Measurements from ENCODE around the gene BRINP1. TPM values are rescaled to one million over a fixed set of nuclear protein-coding genes. Genes with fewer than 3 reads are reported as not detected.

Gene BRINP1
- total and polyA plus RNA-seq, 3 experiments from 2014 or later, result not detected

DNA sequence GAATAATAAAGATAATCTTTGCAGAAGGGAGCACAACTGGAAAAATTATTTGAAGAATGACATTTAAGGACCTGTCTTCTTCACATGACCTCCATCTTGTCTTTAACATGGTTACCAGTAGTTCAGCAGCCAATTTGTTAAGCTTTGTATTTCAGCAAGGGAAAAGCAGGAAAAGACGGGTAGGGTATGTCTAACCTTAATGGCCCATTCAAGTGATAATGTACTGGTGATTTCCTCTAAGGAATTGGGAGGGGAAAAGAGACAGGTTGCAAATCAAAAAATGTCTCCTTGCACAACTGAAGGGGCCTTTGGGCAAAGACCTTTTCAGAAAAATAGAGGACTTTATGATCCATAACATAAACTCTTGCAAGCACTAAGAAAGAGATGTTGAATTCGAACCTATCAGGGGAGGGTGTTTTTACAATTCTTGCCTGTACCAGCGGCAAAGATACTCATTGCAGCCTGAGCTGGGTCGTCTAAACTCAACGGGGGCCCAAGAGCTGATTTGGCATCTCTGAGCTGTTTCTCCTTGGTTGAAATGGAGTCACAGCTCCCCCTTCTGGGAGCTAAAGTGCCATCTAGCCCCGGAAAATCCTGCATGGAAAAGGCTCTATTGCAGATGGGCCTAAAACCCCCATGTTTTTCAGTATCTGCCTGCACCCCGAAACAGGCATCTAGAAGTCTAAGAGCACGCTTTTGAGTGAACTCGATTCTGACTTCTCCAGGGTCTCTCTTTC, 3.8 kb downstream of the BRINP1 start:
- Mint-ChIP-seq H3K4me3 (no peak overlapping the region), H3K36me3 (no peaks in the 10 kb centered on the region), H3K27me3 (peaks cover 8 to 13% of the 10 kb centered on the region in 2 donors), H3K9me3 (peaks cover 4 to 20% (median 12%) of the 10 kb centered on the region in 5 donors), H3K4me1 (no peaks in the 10 kb centered on the region), H3K27ac (no peak overlapping the region)
- H3K27me3 ChIP-seq (ENCODE audit: insufficient read depth, low read length, poor library complexity, severe bottlenecking), result no peaks in the 10 kb centered on the region
- no peak for DNase-seq
- CTCF ChIA-PET, result interaction anchor here (1.4 kb wide), 1 partner anchor 13 kb away, joined by 3 read pairs; no protein-coding TSS in a partner anchor
- H3K4me1 ChIP-seq (ENCODE audit: insufficient read depth, low read length), result no peaks in the 10 kb centered on the region
- no peaks in the 10 kb centered on the region for H3K36me3 ChIP-seq (ENCODE audit: insufficient read depth, low read length)
- H3K27ac ChIP-seq (ENCODE audit: low read depth, low read length), result no peak overlapping the region
- H3K9me3 ChIP-seq (ENCODE audit: low read length), result no peaks in the 10 kb centered on the region
- H3K4me3 ChIP-seq (ENCODE audit: low read length), result no peak overlapping the region
- POLR2A ChIA-PET, result no interaction called here

DNA sequence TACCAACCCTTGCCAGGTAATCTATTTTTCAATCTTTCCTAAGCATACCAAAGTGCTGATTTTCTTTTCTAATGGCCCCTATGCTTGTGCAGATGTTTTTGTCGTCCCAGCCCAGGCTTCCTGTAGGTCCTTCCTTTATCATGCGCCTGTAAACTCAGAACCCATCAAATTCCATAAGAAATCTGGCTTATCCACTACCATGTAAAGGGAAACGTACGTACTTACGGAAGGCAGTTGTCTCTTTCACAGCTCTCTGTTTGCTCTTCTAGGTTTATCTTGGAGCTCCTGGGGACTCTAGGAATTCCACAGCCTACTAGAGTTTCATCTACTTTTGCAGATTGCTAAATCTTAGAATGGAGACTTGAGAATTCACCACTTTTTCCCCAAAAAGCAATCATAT, 9.0 kb downstream of the BRINP1 start:
- H3K9me3 Mint-ChIP-seq, result peaks cover 4 to 17% (median 9%) of the 10 kb centered on the region in 5 donors

GRCh38 chr9:119357336-119358096, 11.7 kb downstream of the BRINP1 start:
- Histone ChIP-seq H3K27me3 (ENCODE audit: insufficient read depth, low read length, poor library complexity, severe bottlenecking) (no peaks in the 10 kb centered on the region), H3K27ac (ENCODE audit: low read depth, low read length) (no peak overlapping the region), H3K9me3 (ENCODE audit: low read length) (no peaks in the 10 kb centered on the region), H3K36me3 (ENCODE audit: insufficient read depth, low read length) (no peaks in the 10 kb centered on the region), H3K4me1 (ENCODE audit: insufficient read depth, low read length) (no peaks in the 10 kb centered on the region), H3K4me3 (ENCODE audit: low read length) (no peak overlapping the region)
- no peak overlapping the region for H3K4me3 Mint-ChIP-seq
- H3K9me3 Mint-ChIP-seq, result peaks cover 0 to 11% (median 4%) of the 10 kb centered on the region in 5 donors
- no peaks in the 10 kb centered on the region for H3K36me3 Mint-ChIP-seq
- DNase-seq, result no peak
- CTCF ChIA-PET, result no interaction called here
- POLR2A ChIA-PET, result no interaction called here
- no peaks in the 10 kb centered on the region for H3K4me1 Mint-ChIP-seq
- no peak overlapping the region for H3K27ac Mint-ChIP-seq
- no peaks in the 10 kb centered on the region for H3K27me3 Mint-ChIP-seq

More for the DNA sequence above, 9.0 kb downstream of the BRINP1 start:
- H3K9me3 ChIP-seq (ENCODE audit: low read length), result no peaks in the 10 kb centered on the region
- peaks cover 0 to 1% of the 10 kb centered on the region in 2 donors for H3K27me3 Mint-ChIP-seq
- no peaks in the 10 kb centered on the region for H3K27me3 ChIP-seq (ENCODE audit: insufficient read depth, low read length, poor library complexity, severe bottlenecking)
- no peak overlapping the region for H3K27ac Mint-ChIP-seq
- no peak overlapping the region for H3K4me3 ChIP-seq (ENCODE audit: low read length)
- H3K27ac ChIP-seq (ENCODE audit: low read depth, low read length), result no peak overlapping the region
- no peaks in the 10 kb centered on the region for H3K36me3 Mint-ChIP-seq
- H3K4me3 Mint-ChIP-seq, result no peak overlapping the region
- no peak for DNase-seq
- no peaks in the 10 kb centered on the region for H3K4me1 ChIP-seq (ENCODE audit: insufficient read depth, low read length)
- no peaks in the 10 kb centered on the region for H3K36me3 ChIP-seq (ENCODE audit: insufficient read depth, low read length)
- H3K4me1 Mint-ChIP-seq, result no peaks in the 10 kb centered on the region
- POLR2A ChIA-PET, result no interaction called here
- CTCF ChIA-PET, result no interaction called here

DNA sequence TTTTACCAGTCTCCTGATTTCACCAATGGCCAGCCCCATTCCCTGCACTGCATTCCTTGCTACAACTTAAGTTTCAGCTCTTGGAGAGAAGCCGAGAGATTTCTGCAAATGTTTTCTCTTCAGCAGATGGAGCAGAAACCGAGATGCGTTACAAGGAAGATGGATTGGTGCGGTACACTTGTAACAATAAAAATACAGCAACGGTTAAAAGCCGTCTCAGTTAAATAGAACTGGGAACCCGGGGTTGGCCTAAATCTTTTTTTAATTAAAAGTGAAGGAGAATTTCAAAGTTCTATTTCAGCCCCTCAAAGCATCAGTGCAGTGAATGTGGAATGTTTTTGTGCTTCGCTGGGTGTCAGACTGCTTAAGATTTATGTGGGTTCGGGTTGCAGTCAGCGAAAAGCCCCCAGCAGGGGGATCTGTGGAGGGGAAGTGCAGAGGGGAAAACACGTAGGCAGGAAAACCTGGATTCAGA, 19.8 kb downstream of the BRINP1 start:
- Histone ChIP-seq H3K36me3 (ENCODE audit: insufficient read depth, low read length) (no peaks in the 10 kb centered on the region), H3K27me3 (ENCODE audit: insufficient read depth, low read length, poor library complexity, severe bottlenecking) (no peaks in the 10 kb centered on the region), H3K4me3 (ENCODE audit: low read length) (no peak overlapping the region), H3K27ac (ENCODE audit: low read depth, low read length) (no peak overlapping the region), H3K4me1 (ENCODE audit: insufficient read depth, low read length) (no peaks in the 10 kb centered on the region), H3K9me3 (ENCODE audit: low read length) (no peaks in the 10 kb centered on the region)
- peaks cover 0 to 1% of the 10 kb centered on the region in 2 donors for H3K27me3 Mint-ChIP-seq
- POLR2A ChIA-PET, result no interaction called here
- DNase-seq, result no peak
- peaks cover 0 to 8% (median 6%) of the 10 kb centered on the region in 5 donors for H3K9me3 Mint-ChIP-seq
- no peak overlapping the region for H3K4me3 Mint-ChIP-seq
- no peaks in the 10 kb centered on the region for H3K36me3 Mint-ChIP-seq
- CTCF ChIA-PET, result no interaction called here
- H3K4me1 Mint-ChIP-seq, result no peaks in the 10 kb centered on the region
- H3K27ac Mint-ChIP-seq, result no peak overlapping the region

DNA sequence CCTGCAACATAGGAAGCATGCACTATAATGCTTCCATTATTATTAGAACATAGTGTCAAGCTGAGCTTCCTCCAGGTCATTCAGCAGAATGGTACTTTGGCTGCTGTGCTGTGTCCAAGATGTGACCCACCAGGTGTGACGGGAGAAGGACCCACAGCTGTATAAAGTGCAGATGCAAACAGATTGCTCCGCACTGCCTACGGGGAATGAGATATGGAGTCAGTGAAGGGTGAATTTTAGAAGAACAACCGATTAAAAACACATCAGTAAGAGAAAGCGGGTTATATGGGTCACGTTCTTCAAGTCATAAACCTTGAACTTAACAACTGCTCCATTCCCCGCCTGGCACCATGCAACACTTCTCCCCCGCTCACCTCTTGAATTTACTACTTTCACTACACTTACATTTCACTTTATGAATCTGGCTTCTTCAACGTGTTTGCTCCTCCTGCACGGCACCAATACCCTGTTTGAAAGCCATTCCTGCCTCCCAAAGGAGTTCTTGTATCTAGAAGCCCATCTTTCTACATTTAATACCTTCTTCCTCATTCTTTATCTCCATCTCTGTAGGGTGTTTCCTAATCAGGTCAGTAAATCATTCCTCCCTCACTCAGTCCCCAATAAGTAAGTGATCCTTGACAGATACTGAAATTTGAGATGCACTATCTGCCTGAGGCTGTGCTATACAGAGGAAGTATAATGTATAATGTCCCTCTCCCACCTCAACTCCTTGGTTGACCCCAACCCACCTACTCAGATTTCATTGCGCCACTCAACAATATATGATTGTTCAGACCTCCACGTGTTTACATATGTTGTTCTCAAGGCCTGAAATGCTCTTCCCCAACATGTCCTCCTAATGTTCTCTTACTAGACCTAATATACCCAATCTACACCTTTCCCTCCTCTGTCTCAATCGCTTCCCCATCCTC, 25.9 kb downstream of the BRINP1 start:
- H3K4me3 ChIP-seq (ENCODE audit: low read length), result no peak overlapping the region
- Mint-ChIP-seq H3K27ac (no peak overlapping the region), H3K27me3 (no peaks in the 10 kb centered on the region), H3K4me1 (no peaks in the 10 kb centered on the region), H3K4me3 (no peak overlapping the region), H3K36me3 (no peaks in the 10 kb centered on the region), H3K9me3 (peaks cover 0 to 8% (median 6%) of the 10 kb centered on the region in 5 donors)
- no peak overlapping the region for H3K27ac ChIP-seq (ENCODE audit: low read depth, low read length)
- no peaks in the 10 kb centered on the region for H3K27me3 ChIP-seq (ENCODE audit: insufficient read depth, low read length, poor library complexity, severe bottlenecking)
- POLR2A ChIA-PET, result no interaction called here
- H3K36me3 ChIP-seq (ENCODE audit: insufficient read depth, low read length), result no peaks in the 10 kb centered on the region
- H3K9me3 ChIP-seq (ENCODE audit: low read length), result no peaks in the 10 kb centered on the region
- H3K4me1 ChIP-seq (ENCODE audit: insufficient read depth, low read length), result no peaks in the 10 kb centered on the region
- no peak for DNase-seq
- CTCF ChIA-PET, result no interaction called here

- POLR2A ChIA-PET, result no interaction called here
- Histone ChIP-seq H3K27ac (ENCODE audit: low read depth, low read length) (no peak overlapping the region), H3K36me3 (ENCODE audit: insufficient read depth, low read length) (no peaks in the 10 kb centered on the region), H3K9me3 (ENCODE audit: low read length) (no peaks in the 10 kb centered on the region), H3K4me3 (ENCODE audit: low read length) (no peak overlapping the region), H3K4me1 (ENCODE audit: insufficient read depth, low read length) (no peaks in the 10 kb centered on the region), H3K27me3 (ENCODE audit: insufficient read depth, low read length, poor library complexity, severe bottlenecking) (no peaks in the 10 kb centered on the region)
- no peak for DNase-seq
- CTCF ChIA-PET, result no interaction called here
- Mint-ChIP-seq H3K4me1 (no peaks in the 10 kb centered on the region), H3K9me3 (peaks cover 0 to 6% (median 2%) of the 10 kb centered on the region in 5 donors), H3K27ac (no peak overlapping the region), H3K27me3 (no peaks in the 10 kb centered on the region), H3K4me3 (no peak overlapping the region), H3K36me3 (no peaks in the 10 kb centered on the region)
These were observed 30.2 kb downstream of the BRINP1 start for GRCh38 chr9:119339056-119339455.

DNA sequence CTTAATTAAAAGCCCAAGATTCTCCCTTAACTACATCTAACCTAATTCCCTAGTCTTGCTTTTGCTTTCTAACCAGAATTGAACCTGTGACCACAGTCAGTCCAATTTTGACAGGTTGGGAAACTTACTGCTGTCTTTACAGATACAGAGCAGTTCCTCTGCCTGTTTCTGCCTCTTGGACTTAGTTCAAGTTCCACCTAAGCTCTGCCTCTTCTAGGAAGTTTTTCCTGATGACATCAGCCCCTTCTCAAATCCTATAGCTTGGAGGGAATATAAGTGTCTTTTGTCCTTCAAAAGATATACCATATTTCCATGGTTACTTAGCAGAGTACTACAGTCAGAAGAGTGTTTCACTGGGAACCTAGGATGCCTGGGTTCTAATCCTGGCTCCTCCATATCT, 31.7 kb downstream of the BRINP1 start:
- H3K9me3 Mint-ChIP-seq, result peaks cover 0 to 4% (median 0%) of the 10 kb centered on the region in 5 donors
- no peaks in the 10 kb centered on the region for H3K27me3 Mint-ChIP-seq
- POLR2A ChIA-PET, result no interaction called here
- no peak for DNase-seq
- no peak overlapping the region for H3K27ac Mint-ChIP-seq
- no peaks in the 10 kb centered on the region for H3K36me3 Mint-ChIP-seq
- no peaks in the 10 kb centered on the region for H3K4me1 Mint-ChIP-seq
- H3K4me3 Mint-ChIP-seq, result no peak overlapping the region
- Histone ChIP-seq H3K36me3 (ENCODE audit: insufficient read depth, low read length) (no peaks in the 10 kb centered on the region), H3K4me1 (ENCODE audit: insufficient read depth, low read length) (no peaks in the 10 kb centered on the region), H3K27ac (ENCODE audit: low read depth, low read length) (no peak overlapping the region), H3K9me3 (ENCODE audit: low read length) (no peaks in the 10 kb centered on the region), H3K4me3 (ENCODE audit: low read length) (no peak overlapping the region), H3K27me3 (ENCODE audit: insufficient read depth, low read length, poor library complexity, severe bottlenecking) (no peaks in the 10 kb centered on the region)
- CTCF ChIA-PET, result no interaction called here

DNA sequence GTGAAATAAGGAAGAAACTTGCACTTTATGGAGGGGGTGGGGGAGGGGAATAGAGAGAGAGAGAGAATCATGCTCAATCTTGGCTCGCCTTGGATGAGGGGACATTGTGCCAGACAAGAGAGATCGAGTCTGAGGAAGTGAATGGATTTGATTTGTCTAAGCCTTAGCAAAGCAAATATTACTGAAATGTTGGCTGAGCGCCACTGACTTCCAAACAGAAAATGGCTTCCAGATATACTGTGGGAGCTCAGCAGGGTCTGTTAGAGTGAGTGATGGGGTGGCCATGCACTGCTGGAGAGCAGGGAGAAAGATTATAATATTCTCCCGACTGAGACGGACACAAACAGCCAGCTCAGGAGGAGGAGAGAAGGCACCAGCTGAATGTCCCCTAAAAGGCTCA, 34.5 kb downstream of the BRINP1 start:
- Histone ChIP-seq H3K36me3 (ENCODE audit: insufficient read depth, low read length) (no peaks in the 10 kb centered on the region), H3K27ac (ENCODE audit: low read depth, low read length) (no peak overlapping the region), H3K27me3 (ENCODE audit: insufficient read depth, low read length, poor library complexity, severe bottlenecking) (no peaks in the 10 kb centered on the region), H3K9me3 (ENCODE audit: low read length) (no peaks in the 10 kb centered on the region), H3K4me3 (ENCODE audit: low read length) (no peak overlapping the region), H3K4me1 (ENCODE audit: insufficient read depth, low read length) (no peaks in the 10 kb centered on the region)
- Mint-ChIP-seq H3K4me1 (no peaks in the 10 kb centered on the region), H3K36me3 (no peaks in the 10 kb centered on the region), H3K27ac (no peak overlapping the region), H3K9me3 (peaks cover 0 to 10% (median 5%) of the 10 kb centered on the region in 5 donors), H3K27me3 (no peaks in the 10 kb centered on the region), H3K4me3 (no peak overlapping the region)
- ChIA-PET POLR2A (no interaction called here), CTCF (no interaction called here)
- no peak for DNase-seq

Data from CD8-positive, alpha-beta memory T cell (primary cell).